A549 (cell line): ENCODE measurements around the gene PCDHA2. TPM values are rescaled to one million over a fixed set of nuclear protein-coding genes. Genes with fewer than 3 reads are reported as not detected.
A peak's percentile ranks its signal among the peaks of the same experiment; 100 is the strongest.
"Not testable (repeated sequence)": the region's sequence is repeated elsewhere in the genome, so short reads cannot be mapped to it uniquely, and the experiment has no call there.

ENCODE experiments used
- ATAC-seq, 2 experiments: fragments of 200-7000 bp in 1 of 2; fragments of >200 bp in 1 of 2; cut with Nextera tagmentation in 1 of 2; cut with Tn5 transposase in 1 of 2; 3 replicates each; pipeline versions ENCODE4 v1.8.0 to v1.9.1; 2018 to 2020; ENCODE audit warnings: mild to moderate bottlenecking in 1 of 2, moderate library complexity in 1 of 2
- CTCF ChIA-PET: fragments of 300-600 bp; sonication (Branson Sonifier 250); formaldehyde crosslinking; extraction: SDS; loops from one replicate; lab custom pipeline; 2021; ENCODE audit warnings: antibody characterized with exemption, inconsistent platforms; lab: Yijun Ruan, JAX
- POLR2A ChIA-PET: fragments of 350-600 bp; formaldehyde crosslinking; extraction: SDS; loops from one replicate; lab custom pipeline; 2021; ENCODE audit warnings: antibody characterized with exemption, inconsistent platforms; lab: Yijun Ruan, JAX
- DNase-seq, 2 experiments: peaks; one replicate each; pipeline versions ENCODE4 v3.0.0 to v3.0.0-alpha.2; 2011 to 2016; ENCODE audit warnings: low read depth in 1 of 2, low spot score in 1 of 2
- FAIRE-seq: peaks from 2 replicates; lab custom pipeline; 2011; peaks lifted over from hg19 to GRCh38; lab: Jason Lieb, UNC
- H3K27ac ChIP-seq, 2 experiments: fragments of >200 bp; sonication (Bioruptor Twin); formaldehyde crosslinking; 3 replicates each; pipeline ENCODE4 v1.5.1; 2016 to 2017
- H3K4me1 ChIP-seq: fragments of >200 bp; sonication (Bioruptor Twin); formaldehyde crosslinking; 3 replicates; pipeline ENCODE4 v1.6.1; 2016
- H3K4me2 ChIP-seq: fragments of >200 bp; sonication (Bioruptor Twin); formaldehyde crosslinking; 3 replicates; pipeline ENCODE4 v1.6.1; 2016
- H3K4me3 ChIP-seq: fragments of >200 bp; sonication (Bioruptor Twin); formaldehyde crosslinking; 3 replicates; pipeline ENCODE4 v1.5.1; 2016
- H3K9me3 ChIP-seq: fragments of >200 bp; sonication (Bioruptor Twin); formaldehyde crosslinking; 3 replicates; pipeline ENCODE4 v1.6.1; 2016
- BHLHE40 ChIP-seq: IDR thresholded peaks from 2 replicates; pipeline ENCODE4 v1.6.1; 2012; ENCODE audit warnings: low read depth, low read length, inconsistent platforms
- CEBPB ChIP-seq, 2 experiments: fragments of >200 bp in 1 of 2; sonication (Bioruptor Twin) in 1 of 2; formaldehyde crosslinking in 1 of 2; IDR thresholded peaks; 2 replicates each; pipeline ENCODE4 v1.6.1; 2012 to 2016
- CTCF ChIP-seq: fragments of >200 bp; sonication (Bioruptor Twin); formaldehyde crosslinking; IDR thresholded peaks from 3 replicates; pipeline ENCODE4 v1.5.1; 2016
- HEYL ChIP-seq: fragments of 250-450 bp; sonication (Bioruptor Pico); IDR thresholded peaks from 2 replicates; pipeline ENCODE4 v1.8.0; 2021; ENCODE audit warnings: mild to moderate bottlenecking, moderate library complexity
- HOXB5 ChIP-seq: fragments of 250-450 bp; sonication (Bioruptor Pico); IDR thresholded peaks from 2 replicates; pipeline ENCODE4 v1.5.0; 2020; ENCODE audit warnings: mild to moderate bottlenecking, moderate library complexity
- JUN ChIP-seq, 2 experiments: fragments of >200 bp; sonication (Bioruptor Twin); formaldehyde crosslinking; IDR thresholded peaks; 2 replicates in 1 of 2; 3 replicates in 1 of 2; pipeline ENCODE4 v1.6.1; 2016 to 2017
- JUNB ChIP-seq: fragments of >200 bp; sonication (Bioruptor Twin); formaldehyde crosslinking; IDR thresholded peaks from 2 replicates; pipeline ENCODE4 v1.6.1; 2016
- MAX ChIP-seq: IDR thresholded peaks from 2 replicates; pipeline ENCODE4 v1.6.1; 2012
- MAZ ChIP-seq: fragments of 150-350 bp; IDR thresholded peaks from 2 replicates; pipeline ENCODE4 v1.6.1; 2014; ENCODE audit warnings: antibody characterized with exemption, low read depth, low read length, borderline replicate concordance
- PHF8 ChIP-seq: fragments of 200-600 bp; sonication (generic); IDR thresholded peaks from 2 replicates; pipeline ENCODE4 v1.6.1; 2016; ENCODE audit warnings: low read depth, mild to moderate bottlenecking, antibody characterized with exemption, moderate library complexity, borderline replicate concordance
- RAD21 ChIP-seq, 2 experiments: fragments of >200 bp in 1 of 2; sonication (Bioruptor Twin) in 1 of 2; formaldehyde crosslinking in 1 of 2; IDR thresholded peaks in 1 of 2; conservative IDR thresholded peaks in 1 of 2; 2 replicates in 1 of 2; 3 replicates in 1 of 2; pipeline ENCODE4 v1.6.1; 2012 to 2018; ENCODE audit warnings: inconsistent platforms in 1 of 2
- RCOR1 ChIP-seq: fragments of 150-350 bp; IDR thresholded peaks from 2 replicates; pipeline ENCODE4 v1.6.1; 2014; ENCODE audit warnings: antibody characterized with exemption, low read length, low read depth
- ZNF302 ChIP-seq: fragments of 250-450 bp; sonication (Bioruptor Pico); IDR thresholded peaks from 2 replicates; pipeline ENCODE4 v1.9.0; 2021; ENCODE audit warnings: inconsistent platforms, mild to moderate bottlenecking, moderate library complexity
- ZSCAN20 ChIP-seq: fragments of 250-450 bp; sonication (Bioruptor Pico); IDR thresholded peaks from 2 replicates; pipeline ENCODE4 v1.8.0; 2022; ENCODE audit warnings: mild to moderate bottlenecking, moderate library complexity
- WGBS: methylation state at CpG from one replicate; pipeline ENCODE4 v1.1.6; 2017; ENCODE audit errors: missing lambda C conversion rate; 5-methylcytosine and 5-hydroxymethylcytosine counted together
- polyA plus RNA-seq, 4 experiments: library from polyadenylated mRNA; depleted of rRNA in 3 of 4; stranded (reverse); fragments of >200 nt; fragmentation: RNase III in 1 of 4; extraction: RNeasy Plus Mini Kit Qiagen cat#74134 plus additional on column Dnase treatment in 1 of 4; gene quantifications; 2 replicates in 3 of 4; 3 replicates in 1 of 4; pipeline ENCODE4 v1.2.3, GENCODE V29; 2011 to 2017

The PCDHA2 gene
- polyA plus RNA-seq, 2 of the 4 experiments (the other 2 are of a cell fraction), result 0.03 to 0.08 TPM

- Histone ChIP-seq H3K9me3 (peaks cover 26% of the 10 kb centered on the region), H3K27ac (no peak overlapping the region), H3K4me2 (no peak overlapping the region), H3K4me1 (no peaks in the 10 kb centered on the region), H3K4me3 (no peak overlapping the region)
- ATAC-seq (no peak), FAIRE-seq (no peak), DNase-seq (no peak)
- TF ChIP-seq CEBPB (IDR thresholded peaks at IDR 0.05), result no peak
- no peak for TF ChIP-seq HOXB5 (CRISPR knock-in tag)
- no peak for TF ChIP-seq RCOR1
- no peak for TF ChIP-seq MAX
- no peak for TF ChIP-seq HEYL (CRISPR knock-in tag)
- TF ChIP-seq ZSCAN20 (CRISPR knock-in tag), result no peak
- no peak for TF ChIP-seq ZNF302 (CRISPR knock-in tag)
- TF ChIP-seq JUN (IDR thresholded peaks at IDR 0.05), result no peak
- TF ChIP-seq BHLHE40, result no peak
- no peak for TF ChIP-seq MAZ
- TF ChIP-seq RAD21 (conservative IDR thresholded peaks at IDR 0.05 in 1 of 2, IDR thresholded peaks at IDR 0.05 in 1 of 2), result no peak
- ChIA-PET CTCF (interaction anchor here (1.0 to 3.1 kb wide), 8 partner anchors 12 to 266 kb away, joined by 3 to 16 read pairs (median 4); partner anchors contain the start of genes PCDHA12 and PCDHA5), POLR2A (no interaction called here)
- WGBS, result 85% methylated on average over 50 of the region's 53 CpGs
Observed at GRCh38 chr5:140802781-140803271, 8.2 kb downstream of the PCDHA2 start.

GRCh38 chr5:140806834-140807775 is 12.5 kb downstream of the PCDHA2 start, which contains the start of gene PCDHA4:
Gene PCDHA4, plus strand, starts transcription at chr5:140807068.
- Histone ChIP-seq H3K4me2 (peak within 1 kb of the TSS; percentile 60), H3K27ac (peak within 1 kb of the TSS; percentile 66 to 80), H3K9me3 (peaks cover 3% of the 10 kb centered on the region; the same call in 1 of the 3 replicates), H3K4me3 (peak within 1 kb of the TSS; percentile 60), H3K4me1 (no peaks in the 10 kb centered on the region)
- 35% methylated on average over 38 of the region's 47 CpGs for WGBS
- POLR2A ChIA-PET, result no interaction called here
- peak; percentile 97 to 98 for ATAC-seq
- FAIRE-seq, result peak; percentile 74
- TF ChIP-seq RAD21 (conservative IDR thresholded peaks at IDR 0.05 in 1 of 2, IDR thresholded peaks at IDR 0.05 in 1 of 2), result peak; percentile 67 to 70
- TF ChIP-seq CTCF, result peak; percentile 66
- peak; percentile 31; the same call in 1 of the 2 replicates for TF ChIP-seq PHF8
- no peak for TF ChIP-seq JUNB
- CTCF ChIA-PET, result interaction anchor here (0.7 to 6.5 kb wide), 25 partner anchors 9 to 358 kb away, joined by 3 to 74 read pairs (median 5); partner anchors contain the start of genes PCDHA1, PCDHA11, PCDHA12 and PCDHA5
- peak; percentile 24 to 74 for DNase-seq

DNA sequence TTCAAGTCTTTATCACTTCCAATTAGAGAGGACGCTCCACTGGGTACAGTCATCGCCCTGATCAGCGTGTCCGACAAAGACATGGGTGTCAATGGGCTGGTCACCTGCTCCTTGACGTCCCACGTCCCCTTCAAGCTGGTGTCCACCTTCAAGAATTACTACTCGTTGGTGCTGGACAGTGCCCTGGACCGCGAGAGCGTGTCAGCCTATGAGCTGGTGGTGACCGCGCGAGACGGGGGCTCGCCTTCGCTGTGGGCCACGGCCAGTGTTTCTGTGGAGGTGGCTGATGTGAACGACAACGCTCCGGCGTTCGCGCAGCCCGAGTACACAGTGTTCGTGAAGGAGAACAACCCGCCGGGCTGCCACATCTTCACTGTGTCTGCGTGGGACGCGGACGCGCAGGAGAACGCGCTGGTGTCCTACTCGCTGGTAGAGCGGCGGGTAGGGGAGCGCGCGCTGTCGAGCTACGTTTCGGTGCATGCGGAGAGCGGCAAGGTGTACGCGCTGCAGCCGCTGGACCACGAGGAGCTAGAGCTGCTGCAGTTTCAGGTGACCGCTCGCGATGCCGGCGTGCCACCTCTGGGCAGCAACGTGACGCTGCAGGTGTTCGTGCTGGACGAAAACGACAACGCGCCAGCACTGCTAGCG is 13.7 kb downstream of the PCDHA2 start:
- WGBS, result 86% methylated on average over 51 of the region's 62 CpGs
- H3K4me1 ChIP-seq, H3K4me3 ChIP-seq, H3K4me2 ChIP-seq, ATAC-seq, FAIRE-seq, POLR2A ChIA-PET, H3K27ac ChIP-seq, H3K9me3 ChIP-seq, DNase-seq: not testable (repeated sequence)
- CTCF ChIA-PET, result interaction anchor here (0.7 to 6.5 kb wide), 20 partner anchors 8 to 357 kb away, joined by 3 to 74 read pairs (median 6); partner anchors contain the start of genes PCDHA1, PCDHA12, PCDHA5 and PCDHAC1
